Spleen (tissue), 11 donors: Measurements from ENCODE around the gene CABCOCO1. TPM values are rescaled to one million over a fixed set of nuclear protein-coding genes. Genes with fewer than 3 reads are reported as not detected.

Source experiments
- DNase-seq: peaks from one replicate; pipeline ENCODE4 v3.0.0-alpha.2; 2020
- H3K27ac ChIP-seq, 8 donors: fragments of 200-600 bp; sonication (generic) in 7 of 8; 1 replicate in 4 of 8; 2 replicates in 4 of 8; pipeline versions ENCODE4 v1.5.0 to v1.8.0; 2016 to 2021; ENCODE audit warnings: inconsistent platforms in 4 of 8, mild to moderate bottlenecking in 4 of 8, moderate library complexity in 1 of 8
- H3K27me3 ChIP-seq, 7 donors: fragments of 200-600 bp; sonication (generic) in 6 of 7; replicated peaks in 1 of 7; 1 replicate in 4 of 7; 2 replicates in 3 of 7; pipeline versions ENCODE4 v1.5.0 to v1.8.0; 2016 to 2021; ENCODE audit warnings: inconsistent platforms in 3 of 7, mild to moderate bottlenecking in 1 of 7
- H3K36me3 ChIP-seq, 6 donors: fragments of 200-600 bp; sonication (generic) in 5 of 6; 1 replicate in 4 of 6; 2 replicates in 2 of 6; pipeline versions ENCODE4 v1.5.0 to v1.8.0; 2016 to 2021; ENCODE audit warnings: inconsistent platforms in 2 of 6
- H3K4me1 ChIP-seq, 6 donors: fragments of 200-600 bp; sonication (generic) in 5 of 6; 1 replicate in 3 of 6; 2 replicates in 3 of 6; pipeline versions ENCODE4 v1.5.0 to v1.8.0; 2016 to 2021; ENCODE audit warnings: inconsistent platforms in 3 of 6
- H3K4me3 ChIP-seq, 8 donors: fragments of 200-600 bp; sonication (generic) in 7 of 8; 1 replicate in 4 of 8; 2 replicates in 4 of 8; pipeline versions ENCODE4 v1.5.0 to v1.8.0; 2016 to 2021; ENCODE audit warnings: inconsistent platforms in 4 of 8, mild to moderate bottlenecking in 4 of 8, moderate library complexity in 2 of 8
- H3K9me3 ChIP-seq, 8 donors: fragments of 200-600 bp; sonication (generic) in 7 of 8; 1 replicate in 4 of 8; 2 replicates in 4 of 8; pipeline versions ENCODE4 v1.5.0 to v1.8.0; 2016 to 2021; ENCODE audit warnings: inconsistent platforms in 4 of 8
- POLR2A ChIP-seq, 3 donors: fragments of 450-650 bp; IDR thresholded peaks; one replicate each; pipeline ENCODE4 v1.5.1; 2017; ENCODE audit warnings: antibody characterized with exemption in 3 of 3, mild to moderate bottlenecking in 1 of 3
- POLR2AphosphoS5 ChIP-seq, 3 donors: sonication (generic); formaldehyde crosslinking; IDR thresholded peaks; one replicate each; pipeline ENCODE4 v1.5.1; 2017; ENCODE audit warnings: antibody characterized with exemption in 3 of 3
- WGBS, 5 donors: extraction: QIAGEN DNeasy Blood & Tissue Kit in 3 of 5; methylation state at CpG; one replicate each; pipeline versions ENCODE4 v1.1.5 to v1.1.7; 2013 to 2018; 5-methylcytosine and 5-hydroxymethylcytosine counted together
- intact Hi-C: fragments of 100-400 bp; cut with DNase I; formaldehyde crosslinking; loops from one replicate; pipeline ENCODE4 v1.15.0; 2023; ENCODE audit warnings: low total_unique reads
- polyA plus RNA-seq, 3 donors: library from polyadenylated mRNA; stranded (reverse); fragments of 200-250 nt; gene quantifications; one replicate each; pipeline ENCODE4 v1.2.1, GENCODE V29; 2013
- total RNA-seq, 7 donors: library from RNA; depleted of rRNA in 3 of 7; stranded (reverse); fragments of >200 nt in 3 of 7; fragmentation: NEBNext Ultra II Directional in 4 of 7; extraction: Animal tissue kit (Norgen Biotek cat#: 25700) in 4 of 7; gene quantifications; one replicate each; pipeline versions ENCODE4 v1.1.0 to v1.2.1, GENCODE V29; 2016 to 2021
- TF ChIP-seq, protein P1 (sequence below), 11 experiments: fragments of 200-600 bp in 7 of 11; fragments of 450-650 bp in 4 of 11; sonication (generic) in 4 of 11; IDR thresholded peaks in 8 of 11; conservative IDR thresholded peaks in 3 of 11; 1 replicate in 7 of 11; 2 replicates in 4 of 11; pipeline versions ENCODE4 v1.4.0 to v1.8.0; 2016 to 2021; ENCODE audit warnings: antibody characterized with exemption in 11 of 11, inconsistent platforms in 4 of 11, mild to moderate bottlenecking in 1 of 11
- donor health status: healthy with polysubstance abuse.
- donor health status: DM: no; HTN: no; CAD: no; lungs with moderate emphysema.
- donor health status: DM: no; HTN: no; CAD: no.
- donor health status: Bipolar disorder and iron deficiency.
- donor health status: healthy.
- donor health status: DM: no; HTN: no; CAD: no.
- donor health status: DM: yes; HTN: yes; CAD: no.

The CABCOCO1 gene
- total and polyA plus RNA-seq, 10 donors: 0.06 to 1.0 (median 0.48) TPM; not detected in 4

DNA sequence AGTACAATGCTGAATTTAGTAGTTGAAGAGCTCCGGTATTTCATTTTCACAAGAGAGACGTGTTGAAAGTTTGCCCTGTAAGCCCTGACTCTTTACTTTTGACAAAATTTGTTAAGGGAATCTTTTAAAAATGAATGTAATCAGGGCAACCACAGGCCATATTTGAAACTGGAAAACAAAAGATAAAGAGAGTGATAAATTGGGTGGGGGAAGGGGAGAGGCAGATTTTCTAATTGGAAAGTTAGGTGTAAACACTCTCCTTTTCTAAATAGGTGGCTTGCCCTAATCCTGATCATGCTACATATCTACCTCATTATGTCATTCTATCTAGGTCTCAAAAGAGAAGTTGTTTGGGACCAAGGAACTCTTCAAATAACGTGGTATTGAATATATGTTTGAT is 90.7 kb downstream of the CABCOCO1 start:
- Histone ChIP-seq H3K36me3 (no peaks in the 10 kb centered on the region), H3K27ac (no peak overlapping the region), H3K4me1 (peaks cover 9 to 25% (median 21%) of the 10 kb centered on the region in 6 donors), H3K4me3 (no peak overlapping the region), H3K27me3 (no peaks in the 10 kb centered on the region), H3K9me3 (no peaks in the 10 kb centered on the region)
- intact Hi-C loops: no loop called here
- TF ChIP-seq POLR2A (IDR thresholded peaks at IDR 0.05) (no peak), POLR2AphosphoS5 (IDR thresholded peaks at IDR 0.05) (no peak)
- TF ChIP-seq, protein P1, sequence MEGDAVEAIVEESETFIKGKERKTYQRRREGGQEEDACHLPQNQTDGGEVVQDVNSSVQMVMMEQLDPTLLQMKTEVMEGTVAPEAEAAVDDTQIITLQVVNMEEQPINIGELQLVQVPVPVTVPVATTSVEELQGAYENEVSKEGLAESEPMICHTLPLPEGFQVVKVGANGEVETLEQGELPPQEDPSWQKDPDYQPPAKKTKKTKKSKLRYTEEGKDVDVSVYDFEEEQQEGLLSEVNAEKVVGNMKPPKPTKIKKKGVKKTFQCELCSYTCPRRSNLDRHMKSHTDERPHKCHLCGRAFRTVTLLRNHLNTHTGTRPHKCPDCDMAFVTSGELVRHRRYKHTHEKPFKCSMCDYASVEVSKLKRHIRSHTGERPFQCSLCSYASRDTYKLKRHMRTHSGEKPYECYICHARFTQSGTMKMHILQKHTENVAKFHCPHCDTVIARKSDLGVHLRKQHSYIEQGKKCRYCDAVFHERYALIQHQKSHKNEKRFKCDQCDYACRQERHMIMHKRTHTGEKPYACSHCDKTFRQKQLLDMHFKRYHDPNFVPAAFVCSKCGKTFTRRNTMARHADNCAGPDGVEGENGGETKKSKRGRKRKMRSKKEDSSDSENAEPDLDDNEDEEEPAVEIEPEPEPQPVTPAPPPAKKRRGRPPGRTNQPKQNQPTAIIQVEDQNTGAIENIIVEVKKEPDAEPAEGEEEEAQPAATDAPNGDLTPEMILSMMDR (IDR thresholded peaks at IDR 0.05 in 8 of 11, conservative IDR thresholded peaks at IDR 0.05 in 3 of 11): no peak
- WGBS, 5 donors: 79 to 87% (median 80%) methylated on average over 3 of the region's 3 CpGs
- no peak for DNase-seq

DNA sequence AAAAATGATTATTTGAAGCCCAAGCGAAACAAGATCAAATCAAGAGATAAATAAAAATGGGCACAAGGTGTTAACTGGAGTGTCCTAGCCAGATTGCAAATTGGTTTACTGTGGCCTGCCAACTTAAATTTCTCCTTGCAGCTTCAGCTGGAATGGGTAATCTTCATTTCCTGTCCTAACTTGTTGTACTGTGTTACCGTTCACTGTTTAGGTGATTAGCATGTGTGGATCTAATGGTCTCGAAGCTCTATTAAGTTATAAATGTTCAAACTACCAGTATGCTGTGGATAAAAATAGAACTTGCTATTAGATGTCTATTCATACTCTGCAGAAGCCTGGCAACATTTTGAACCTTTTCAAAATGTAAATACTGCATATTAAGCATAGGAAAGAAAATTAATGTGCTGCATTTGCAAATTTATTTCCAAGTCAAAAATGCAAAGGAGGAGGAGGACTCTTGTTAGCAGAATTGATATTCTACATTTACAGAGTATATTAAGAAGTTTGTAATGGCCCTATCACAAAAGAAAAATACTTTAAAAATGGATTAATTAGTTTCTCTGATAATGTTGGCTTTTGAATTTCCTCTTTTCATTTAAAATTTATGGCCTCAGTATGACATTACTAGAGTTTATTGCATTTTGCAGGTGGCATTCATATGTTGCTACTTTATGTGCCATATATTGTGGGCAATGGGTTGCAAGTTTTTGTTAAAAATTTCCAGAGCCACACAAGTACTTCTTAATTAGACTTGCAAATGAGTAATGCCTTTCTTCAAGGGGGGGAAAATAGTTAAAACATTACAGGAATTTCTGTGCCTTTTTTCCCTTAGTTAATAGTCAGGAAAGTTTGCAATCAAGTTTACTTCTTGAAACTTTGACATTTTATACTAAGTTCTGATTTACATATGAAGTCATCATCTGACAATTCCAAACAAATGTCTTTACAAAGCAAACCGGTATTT is 92.1 kb downstream of the CABCOCO1 start:
- Histone ChIP-seq H3K4me1 (peaks cover 9 to 25% (median 21%) of the 10 kb centered on the region in 6 donors), H3K9me3 (no peaks in the 10 kb centered on the region), H3K36me3 (no peaks in the 10 kb centered on the region), H3K27ac (no peak overlapping the region), H3K4me3 (no peak overlapping the region), H3K27me3 (no peaks in the 10 kb centered on the region)
- DNase-seq: no peak
- intact Hi-C loops: no loop called here
- TF ChIP-seq, protein P1 (IDR thresholded peaks at IDR 0.05 in 8 of 11, conservative IDR thresholded peaks at IDR 0.05 in 3 of 11): no peak
- TF ChIP-seq POLR2A (IDR thresholded peaks at IDR 0.05) (no peak), POLR2AphosphoS5 (IDR thresholded peaks at IDR 0.05) (no peak)
- 51 to 57% (median 52%) methylated on average over 4 of the region's 4 CpGs for WGBS, 5 donors

DNA sequence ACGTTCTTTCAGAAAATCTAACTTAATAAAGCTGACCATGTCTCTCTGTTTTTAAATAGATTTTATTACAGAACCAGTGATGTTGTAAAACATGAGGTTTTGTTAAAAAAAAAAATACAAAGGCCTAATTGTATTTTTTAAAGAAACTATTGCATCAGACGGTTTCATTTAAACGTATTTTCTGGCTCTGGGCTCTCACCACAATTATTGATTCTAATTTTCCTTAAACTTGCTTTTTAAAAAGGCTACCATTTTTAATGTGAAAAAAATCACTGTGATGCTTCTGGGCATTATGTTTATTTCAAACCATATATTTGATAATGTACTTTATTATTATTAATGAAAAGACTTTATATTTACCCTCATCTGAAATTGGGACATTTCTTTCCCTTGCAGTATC is 94.3 kb downstream of the CABCOCO1 start:
- Histone ChIP-seq H3K27me3 (no peaks in the 10 kb centered on the region), H3K27ac (no peak overlapping the region), H3K36me3 (no peaks in the 10 kb centered on the region), H3K4me3 (no peak overlapping the region), H3K4me1 (peaks cover 4 to 12% (median 10%) of the 10 kb centered on the region in 6 donors), H3K9me3 (no peaks in the 10 kb centered on the region)
- intact Hi-C loops: no loop called here
- DNase-seq: no peak
- TF ChIP-seq, protein P1 (IDR thresholded peaks at IDR 0.05 in 8 of 11, conservative IDR thresholded peaks at IDR 0.05 in 3 of 11): no peak
- 81 to 92% (median 89%) methylated on average over 3 of the region's 3 CpGs for WGBS, 5 donors
